Mammary epithelial cell (primary cell): Measurements from ENCODE around the gene GFRA4.

Experiments used
- EZH2 ChIP-seq: IDR thresholded peaks from 2 replicates; pipeline ENCODE4 v1.6.1; 2012; ENCODE audit warnings: low read length, inconsistent platforms, borderline replicate concordance
- TF ChIP-seq, protein P1 (sequence below), 2 donors: IDR thresholded peaks in 1 of 2; conservative IDR thresholded peaks in 1 of 2; 2 replicates each; pipeline ENCODE4 v1.5.1; 2011 to 2012; ENCODE audit warnings: inconsistent platforms in 2 of 2, low read length in 2 of 2, mild to moderate bottlenecking in 2 of 2, control low read depth in 1 of 2, low read depth in 1 of 2; ENCODE audit not compliant: insufficient read depth in 1 of 2; ENCODE audit errors: extremely low read depth in 1 of 2

DNA sequence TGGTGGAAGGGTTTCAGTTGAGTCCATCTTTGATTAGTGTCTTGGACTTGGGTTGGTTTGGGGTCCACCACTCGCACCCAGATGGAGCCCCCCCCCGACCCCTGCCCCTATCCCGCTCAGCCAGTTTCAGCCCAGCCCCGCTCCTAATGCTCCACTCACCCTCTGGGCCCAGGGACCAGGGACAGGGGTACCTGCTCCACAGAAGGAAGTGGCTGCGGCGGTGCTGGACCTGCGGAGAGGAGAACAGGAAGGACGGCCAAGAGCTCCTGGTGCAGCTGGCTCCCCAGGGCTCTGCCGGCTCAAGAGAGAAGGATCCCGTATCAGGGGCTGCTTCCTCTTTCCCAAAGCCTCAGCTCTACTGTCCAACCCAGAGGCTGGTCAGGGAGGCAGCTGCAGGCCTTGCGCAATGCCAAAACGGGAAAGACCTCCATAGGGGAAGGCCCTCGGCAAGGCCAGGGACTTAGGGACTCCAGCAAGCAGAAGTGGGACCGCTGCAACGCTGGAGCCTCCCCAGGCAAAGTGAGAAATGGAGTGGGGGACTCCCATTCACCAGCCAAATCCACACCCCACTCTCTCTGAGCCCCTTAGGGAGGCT, 49.2 kb upstream of the GFRA4 start, which contains the start of gene SIGLEC1:
- TF ChIP-seq, protein P1, sequence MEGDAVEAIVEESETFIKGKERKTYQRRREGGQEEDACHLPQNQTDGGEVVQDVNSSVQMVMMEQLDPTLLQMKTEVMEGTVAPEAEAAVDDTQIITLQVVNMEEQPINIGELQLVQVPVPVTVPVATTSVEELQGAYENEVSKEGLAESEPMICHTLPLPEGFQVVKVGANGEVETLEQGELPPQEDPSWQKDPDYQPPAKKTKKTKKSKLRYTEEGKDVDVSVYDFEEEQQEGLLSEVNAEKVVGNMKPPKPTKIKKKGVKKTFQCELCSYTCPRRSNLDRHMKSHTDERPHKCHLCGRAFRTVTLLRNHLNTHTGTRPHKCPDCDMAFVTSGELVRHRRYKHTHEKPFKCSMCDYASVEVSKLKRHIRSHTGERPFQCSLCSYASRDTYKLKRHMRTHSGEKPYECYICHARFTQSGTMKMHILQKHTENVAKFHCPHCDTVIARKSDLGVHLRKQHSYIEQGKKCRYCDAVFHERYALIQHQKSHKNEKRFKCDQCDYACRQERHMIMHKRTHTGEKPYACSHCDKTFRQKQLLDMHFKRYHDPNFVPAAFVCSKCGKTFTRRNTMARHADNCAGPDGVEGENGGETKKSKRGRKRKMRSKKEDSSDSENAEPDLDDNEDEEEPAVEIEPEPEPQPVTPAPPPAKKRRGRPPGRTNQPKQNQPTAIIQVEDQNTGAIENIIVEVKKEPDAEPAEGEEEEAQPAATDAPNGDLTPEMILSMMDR (conservative IDR thresholded peaks at IDR 0.05 in 1 of 2, IDR thresholded peaks at IDR 0.05 in 1 of 2; ENCODE audit: extremely low read depth in 1 of 2, insufficient read depth in 1 of 2, low read depth in 1 of 2, low read length in 2 of 2), result no peak
- TF ChIP-seq EZH2, result no peak
